GM23248 (cell line): ENCODE measurements around the gene NT5DC1. TPM values are rescaled to one million over a fixed set of nuclear protein-coding genes. Genes with fewer than 3 reads are reported as not detected.
A peak's percentile ranks its signal among the peaks of the same experiment; 100 is the strongest.

Experiments used
- DNase-seq: peaks from one replicate; pipeline ENCODE4 v3.0.0-alpha.2; 2015
- H2AFZ ChIP-seq: fragments of 200-600 bp; sonication (generic); 2 replicates; pipeline ENCODE4 v1.6.1; 2016; ENCODE audit warnings: antibody characterized with exemption
- H3F3A ChIP-seq: fragments of 200-600 bp; sonication (generic); 2 replicates; pipeline ENCODE4 v1.6.1; 2016; ENCODE audit warnings: mild to moderate bottlenecking, antibody characterized with exemption, mixed run types; ENCODE audit not compliant: insufficient read depth
- H3K27ac ChIP-seq: fragments of 200-600 bp; sonication (generic); 2 replicates; pipeline ENCODE4 v1.5.1; 2016; ENCODE audit warnings: mild to moderate bottlenecking
- H3K27me3 ChIP-seq: fragments of 200-600 bp; sonication (generic); replicated peaks from 2 replicates; pipeline ENCODE4 v1.6.1; 2016; ENCODE audit warnings: mild to moderate bottlenecking; ENCODE audit not compliant: insufficient read depth
- H3K36me3 ChIP-seq: fragments of 200-600 bp; sonication (generic); 2 replicates; pipeline ENCODE4 v1.6.1; 2016; ENCODE audit warnings: low read depth, mild to moderate bottlenecking
- H3K4me1 ChIP-seq: fragments of 200-600 bp; sonication (generic); 2 replicates; pipeline ENCODE4 v1.6.1; 2016; ENCODE audit warnings: mild to moderate bottlenecking; ENCODE audit not compliant: insufficient read depth
- H3K4me2 ChIP-seq: fragments of 200-600 bp; sonication (generic); one replicate; pipeline ENCODE4 v1.6.1; 2016; ENCODE audit warnings: mild to moderate bottlenecking; ENCODE audit not compliant: unreplicated experiment
- H3K4me3 ChIP-seq: fragments of 200-600 bp; sonication (generic); 2 replicates; pipeline ENCODE4 v1.5.1; 2016; ENCODE audit warnings: mild to moderate bottlenecking
- H3K79me2 ChIP-seq: fragments of 200-600 bp; sonication (generic); 2 replicates; pipeline ENCODE4 v1.6.1; 2016; ENCODE audit warnings: mild to moderate bottlenecking; ENCODE audit not compliant: insufficient read depth
- H3K9ac ChIP-seq: fragments of 200-600 bp; sonication (generic); 2 replicates; pipeline ENCODE4 v1.6.1; 2016; ENCODE audit warnings: mild to moderate bottlenecking
- H3K9me2 ChIP-seq: fragments of 200-600 bp; sonication (generic); 2 replicates; pipeline ENCODE4 v1.6.1; 2016; ENCODE audit warnings: mixed run types, mild to moderate bottlenecking, moderate library complexity; ENCODE audit not compliant: insufficient read depth
- H3K9me3 ChIP-seq: fragments of 200-600 bp; sonication (generic); one replicate; pipeline ENCODE4 v1.6.1; 2017; ENCODE audit warnings: low read depth
- H4K20me1 ChIP-seq: fragments of 200-600 bp; sonication (generic); 2 replicates; pipeline ENCODE4 v1.6.0; 2016; ENCODE audit not compliant: insufficient read depth
- EZH2 ChIP-seq: fragments of 200-600 bp; sonication (generic); IDR thresholded peaks from 2 replicates; pipeline ENCODE4 v1.6.1; 2018; ENCODE audit warnings: antibody characterized with exemption, mild to moderate bottlenecking; ENCODE audit not compliant: insufficient read depth, poor library complexity, severe bottlenecking
- EZH2phosphoT487 ChIP-seq: fragments of 200-600 bp; sonication (generic); IDR thresholded peaks from 2 replicates; pipeline ENCODE4 v1.6.1; 2018; ENCODE audit warnings: antibody characterized with exemption, moderate library complexity, mild to moderate bottlenecking, low read depth; ENCODE audit not compliant: insufficient read depth
- whole genome bisulfite sequencing, 2 experiments: methylation state at CpG; one replicate each; pipeline ENCODE4 v1.1.6; 2015 to 2017; ENCODE audit warnings: low lambda C conversion rate in 2 of 2, low coverage in 1 of 2; ENCODE audit errors: missing lambda C conversion rate in 2 of 2; 5-methylcytosine and 5-hydroxymethylcytosine counted together
- in situ Hi-C: fragments of 300-500 bp; cut with MboI; formaldehyde crosslinking; loops from 2 replicates; pipeline ENCODE4 v1.15.0; 2020
- polyA plus RNA-seq: library from polyadenylated mRNA; unstranded; fragments of >200 nt; fragmentation: Nextera tagmentation; extraction: Ambion mirVana; gene quantifications from 2 replicates; pipeline ENCODE4 v1.2.1, GENCODE V29; 2016
- total RNA-seq: library from RNA; depleted of rRNA; stranded (reverse); fragments of >200 nt; shearing (Covaris generic); gene quantifications from 2 replicates; pipeline ENCODE4 v1.2.3, GENCODE V29; 2014

NT5DC1 gene
- total and polyA plus RNA-seq, 2 experiments from 2014 or later = 3.4 to 15.4 TPM

GRCh38 chr6:116238083-116238482, 137.4 kb downstream of the NT5DC1 start:
- Histone ChIP-seq H3K79me2 (no peaks in the 10 kb centered on the region), H3K36me3 (no peaks in the 10 kb centered on the region), H3K9me2 (no peaks in the 10 kb centered on the region), H4K20me1 (no peaks in the 10 kb centered on the region), H3K9ac (no peak overlapping the region), H2AFZ (no peak overlapping the region), H3K4me1 (no peaks in the 10 kb centered on the region), H3K27me3 (no peaks in the 10 kb centered on the region), H3K9me3 (no peaks in the 10 kb centered on the region), H3K27ac (no peak overlapping the region), H3K4me3 (no peak overlapping the region), H3F3A (no peaks in the 10 kb centered on the region), H3K4me2 (no peak overlapping the region)
- WGBS, 2 experiments = 86% methylated on average over 2 of the region's 2 CpGs
- no peak for DNase-seq
- no peak for TF ChIP-seq EZH2phosphoT487
- no peak for TF ChIP-seq EZH2
- in situ Hi-C loops = no loop called here

- in situ Hi-C loops = no loop called here
- Histone ChIP-seq H3K4me3 (no peak overlapping the region), H3K9ac (no peak overlapping the region), H3F3A (no peaks in the 10 kb centered on the region), H3K27me3 (no peaks in the 10 kb centered on the region), H3K9me2 (no peaks in the 10 kb centered on the region), H3K36me3 (no peaks in the 10 kb centered on the region), H3K9me3 (no peaks in the 10 kb centered on the region), H3K4me1 (no peaks in the 10 kb centered on the region), H3K27ac (no peak overlapping the region), H3K4me2 (no peak overlapping the region), H2AFZ (no peak overlapping the region), H4K20me1 (no peaks in the 10 kb centered on the region), H3K79me2 (no peaks in the 10 kb centered on the region)
- no peak for DNase-seq
- 100% methylated on average over 2 of the region's 2 CpGs for WGBS, 2 experiments
- TF ChIP-seq EZH2phosphoT487 (no peak), EZH2 (no peak)
Observed at GRCh38 chr6:116239256-116239655, 138.6 kb downstream of the NT5DC1 start.

- Histone ChIP-seq H4K20me1 (no peaks in the 10 kb centered on the region), H3K4me3 (no peak overlapping the region), H3K27me3 (no peaks in the 10 kb centered on the region), H3K9me3 (no peaks in the 10 kb centered on the region), H3K4me1 (no peaks in the 10 kb centered on the region), H3K9me2 (no peaks in the 10 kb centered on the region), H3F3A (no peaks in the 10 kb centered on the region), H3K27ac (no peak overlapping the region), H3K79me2 (no peaks in the 10 kb centered on the region), H3K4me2 (no peak overlapping the region), H2AFZ (no peak overlapping the region), H3K9ac (no peak overlapping the region), H3K36me3 (no peaks in the 10 kb centered on the region)
- DNase-seq = no peak
- WGBS, 2 experiments = 93 to 97% methylated on average over 1 of the region's 1 CpG
- in situ Hi-C loops = no loop called here
- TF ChIP-seq EZH2phosphoT487 = no peak
- no peak for TF ChIP-seq EZH2
Observed at GRCh38 chr6:116239856-116240255, 139.2 kb downstream of the NT5DC1 start.

GRCh38 chr6:116244284-116244683, 143.6 kb downstream of the NT5DC1 start:
- TF ChIP-seq EZH2phosphoT487 (no peak), EZH2 (no peak)
- in situ Hi-C loops = no loop called here
- DNase-seq = no peak
- Histone ChIP-seq H3K9me2 (no peaks in the 10 kb centered on the region), H3K4me1 (peaks cover 19% of the 10 kb centered on the region), H3K4me3 (no peak overlapping the region), H3K9ac (no peak overlapping the region), H2AFZ (no peak overlapping the region), H3K9me3 (no peaks in the 10 kb centered on the region), H3K27me3 (no peaks in the 10 kb centered on the region), H3K36me3 (peaks cover under 1% of the 10 kb centered on the region; the same call in 1 of the 2 replicates), H3K79me2 (peaks cover 16% of the 10 kb centered on the region), H3K4me2 (no peak overlapping the region), H3F3A (peaks cover 14% of the 10 kb centered on the region; the same call in 1 of the 2 replicates), H3K27ac (no peak overlapping the region), H4K20me1 (no peaks in the 10 kb centered on the region)
- 89% methylated on average over 4 of the region's 4 CpGs for WGBS, 2 experiments

GRCh38 chr6:116246089-116246488, 145.4 kb downstream of the NT5DC1 start:
- in situ Hi-C loops = no loop called here

More at GRCh38 chr6:116246089-116246488, 145.4 kb downstream of the NT5DC1 start:
- peaks cover 37% of the 10 kb centered on the region for H3K4me1 ChIP-seq
- 53 to 59% methylated on average over 4 of the region's 4 CpGs for whole genome bisulfite sequencing, 2 experiments
- peak overlapping the region; percentile 42 for H3K4me2 ChIP-seq
- H2AFZ ChIP-seq = no peak overlapping the region
- TF ChIP-seq EZH2phosphoT487 (no peak), EZH2 (no peak)
- 0 out of 2 replicates have a peak overlapping the region, but pooled peaks have one; percentile 0 for H3K27ac ChIP-seq
- H3F3A ChIP-seq = peaks cover 19% of the 10 kb centered on the region; the same call in 1 of the 2 replicates
- H3K9ac ChIP-seq = no peak overlapping the region
- H3K27me3 ChIP-seq = no peaks in the 10 kb centered on the region
- H3K9me3 ChIP-seq = no peaks in the 10 kb centered on the region
- DNase-seq = peak; percentile 67
- peaks cover 6% of the 10 kb centered on the region; the same call in 1 of the 2 replicates for H3K36me3 ChIP-seq
- H3K79me2 ChIP-seq = peaks cover 34% of the 10 kb centered on the region
- H3K4me3 ChIP-seq = no peak overlapping the region
- no peaks in the 10 kb centered on the region for H4K20me1 ChIP-seq
- H3K9me2 ChIP-seq = no peaks in the 10 kb centered on the region
